A549 (cell line): ENCODE measurements around the gene SLC25A47. TPM values are rescaled to one million over a fixed set of nuclear protein-coding genes. Genes with fewer than 3 reads are reported as not detected.

ENCODE experiments used
- ATAC-seq, 2 experiments: fragments of 200-7000 bp in 1 of 2; fragments of >200 bp in 1 of 2; cut with Nextera tagmentation in 1 of 2; cut with Tn5 transposase in 1 of 2; 3 replicates each; pipeline versions ENCODE4 v1.8.0 to v1.9.1; 2018 to 2020; ENCODE audit warnings: mild to moderate bottlenecking in 1 of 2, moderate library complexity in 1 of 2
- CTCF ChIA-PET: fragments of 300-600 bp; sonication (Branson Sonifier 250); formaldehyde crosslinking; extraction: SDS; loops from one replicate; lab custom pipeline; 2021; ENCODE audit warnings: antibody characterized with exemption, inconsistent platforms; lab: Yijun Ruan, JAX
- POLR2A ChIA-PET: fragments of 350-600 bp; formaldehyde crosslinking; extraction: SDS; loops from one replicate; lab custom pipeline; 2021; ENCODE audit warnings: antibody characterized with exemption, inconsistent platforms; lab: Yijun Ruan, JAX
- DNase-seq, 2 experiments: peaks; one replicate each; pipeline versions ENCODE4 v3.0.0 to v3.0.0-alpha.2; 2011 to 2016; ENCODE audit warnings: low read depth in 1 of 2, low spot score in 1 of 2
- FAIRE-seq: peaks from 2 replicates; lab custom pipeline; 2011; peaks lifted over from hg19 to GRCh38; lab: Jason Lieb, UNC
- H3K27ac ChIP-seq, 2 experiments: fragments of >200 bp; sonication (Bioruptor Twin); formaldehyde crosslinking; 3 replicates each; pipeline ENCODE4 v1.5.1; 2016 to 2017
- H3K4me1 ChIP-seq: fragments of >200 bp; sonication (Bioruptor Twin); formaldehyde crosslinking; 3 replicates; pipeline ENCODE4 v1.6.1; 2016
- H3K4me2 ChIP-seq: fragments of >200 bp; sonication (Bioruptor Twin); formaldehyde crosslinking; 3 replicates; pipeline ENCODE4 v1.6.1; 2016
- H3K4me3 ChIP-seq: fragments of >200 bp; sonication (Bioruptor Twin); formaldehyde crosslinking; 3 replicates; pipeline ENCODE4 v1.5.1; 2016
- H3K9me3 ChIP-seq: fragments of >200 bp; sonication (Bioruptor Twin); formaldehyde crosslinking; 3 replicates; pipeline ENCODE4 v1.6.1; 2016
- BHLHE40 ChIP-seq: IDR thresholded peaks from 2 replicates; pipeline ENCODE4 v1.6.1; 2012; ENCODE audit warnings: low read depth, low read length, inconsistent platforms
- CEBPB ChIP-seq, 2 experiments: fragments of >200 bp in 1 of 2; sonication (Bioruptor Twin) in 1 of 2; formaldehyde crosslinking in 1 of 2; IDR thresholded peaks; 2 replicates each; pipeline ENCODE4 v1.6.1; 2012 to 2016
- EHF ChIP-seq: fragments of 250-450 bp; sonication (Bioruptor Pico); IDR thresholded peaks from 2 replicates; pipeline ENCODE4 v1.5.0; 2020; ENCODE audit warnings: mild to moderate bottlenecking
- FOSL2 ChIP-seq, 2 experiments: fragments of 450-650 bp in 1 of 2; fragments of >200 bp in 1 of 2; sonication (Bioruptor Twin) in 1 of 2; formaldehyde crosslinking; IDR thresholded peaks; 2 replicates each; pipeline versions ENCODE4 v1.5.0 to v1.6.1; 2016 to 2020; ENCODE audit warnings: mild to moderate bottlenecking in 1 of 2, moderate library complexity in 1 of 2
- FOXS1 ChIP-seq: fragments of 250-450 bp; sonication (Bioruptor Pico); IDR thresholded peaks from 2 replicates; pipeline ENCODE4 v1.5.0; 2020; ENCODE audit warnings: mild to moderate bottlenecking, moderate library complexity
- HEYL ChIP-seq: fragments of 250-450 bp; sonication (Bioruptor Pico); IDR thresholded peaks from 2 replicates; pipeline ENCODE4 v1.8.0; 2021; ENCODE audit warnings: mild to moderate bottlenecking, moderate library complexity
- HOXA7 ChIP-seq: fragments of 250-450 bp; sonication (Bioruptor Pico); IDR thresholded peaks from 2 replicates; pipeline ENCODE4 v1.5.0; 2020; ENCODE audit warnings: mild to moderate bottlenecking, moderate library complexity
- HOXB13 ChIP-seq: fragments of 250-450 bp; sonication (Bioruptor Pico); IDR thresholded peaks from 2 replicates; pipeline ENCODE4 v1.5.0; 2020; ENCODE audit warnings: low read depth, mild to moderate bottlenecking, moderate library complexity
- HOXB5 ChIP-seq: fragments of 250-450 bp; sonication (Bioruptor Pico); IDR thresholded peaks from 2 replicates; pipeline ENCODE4 v1.5.0; 2020; ENCODE audit warnings: mild to moderate bottlenecking, moderate library complexity
- NFE2L2 ChIP-seq: fragments of 150-350 bp; conservative IDR thresholded peaks from 2 replicates; pipeline ENCODE4 v1.6.1; 2014; ENCODE audit warnings: low read length
- NPAS2 ChIP-seq: fragments of 250-450 bp; sonication (Bioruptor Pico); IDR thresholded peaks from 2 replicates; pipeline ENCODE4 v1.8.0; 2022; ENCODE audit warnings: mild to moderate bottlenecking, moderate library complexity, borderline replicate concordance
- POLR2A ChIP-seq: IDR thresholded peaks from 2 replicates; pipeline ENCODE4 v1.6.1; 2012; ENCODE audit warnings: mild to moderate bottlenecking, low read length
- POLR2AphosphoS2 ChIP-seq: conservative IDR thresholded peaks from 2 replicates; pipeline ENCODE4 v1.6.1; 2012; ENCODE audit warnings: low read length, improper control_type of control experiment, inconsistent platforms
- RFX5 ChIP-seq: fragments of 450-650 bp; IDR thresholded peaks from 2 replicates; pipeline ENCODE4 v1.7.1; 2014; ENCODE audit warnings: antibody characterized with exemption, mild to moderate bottlenecking, moderate library complexity
- RNF2 ChIP-seq: fragments of 200-600 bp; sonication (generic); IDR thresholded peaks from 2 replicates; pipeline ENCODE4 v1.6.1; 2016; ENCODE audit warnings: low read depth, mild to moderate bottlenecking, antibody characterized with exemption, moderate library complexity, borderline replicate concordance
- SREBF2 ChIP-seq: fragments of 450-650 bp; IDR thresholded peaks from 2 replicates; pipeline ENCODE4 v1.6.1; 2014; ENCODE audit warnings: mild to moderate bottlenecking, moderate library complexity
- ZC3H11A ChIP-seq: fragments of 450-650 bp; IDR thresholded peaks from 2 replicates; pipeline ENCODE4 v1.6.1; 2014; ENCODE audit warnings: antibody characterized with exemption, mild to moderate bottlenecking
- ZNF302 ChIP-seq: fragments of 250-450 bp; sonication (Bioruptor Pico); IDR thresholded peaks from 2 replicates; pipeline ENCODE4 v1.9.0; 2021; ENCODE audit warnings: inconsistent platforms, mild to moderate bottlenecking, moderate library complexity
- WGBS: methylation state at CpG from one replicate; pipeline ENCODE4 v1.1.6; 2017; ENCODE audit errors: missing lambda C conversion rate; 5-methylcytosine and 5-hydroxymethylcytosine counted together
- polyA plus RNA-seq, 4 experiments: library from polyadenylated mRNA; depleted of rRNA in 3 of 4; stranded (reverse); fragments of >200 nt; fragmentation: RNase III in 1 of 4; extraction: RNeasy Plus Mini Kit Qiagen cat#74134 plus additional on column Dnase treatment in 1 of 4; gene quantifications; 2 replicates in 3 of 4; 3 replicates in 1 of 4; pipeline ENCODE4 v1.2.3, GENCODE V29; 2011 to 2017
- TF ChIP-seq, protein P1 (sequence below): fragments of 250-450 bp; sonication (Bioruptor Pico); IDR thresholded peaks from 2 replicates; pipeline ENCODE4 v1.5.0; 2021; ENCODE audit warnings: mild to moderate bottlenecking, moderate library complexity, borderline replicate concordance
- TF ChIP-seq, protein P2 (sequence below): fragments of >200 bp; sonication (Bioruptor Twin); formaldehyde crosslinking; IDR thresholded peaks from 2 replicates; pipeline ENCODE4 v1.6.1; 2016
- TF ChIP-seq, protein P3 (sequence below): fragments of >200 bp; sonication (Bioruptor Twin); formaldehyde crosslinking; IDR thresholded peaks from 3 replicates; pipeline ENCODE4 v1.5.1; 2016
- TF ChIP-seq, protein P4 (sequence below): IDR thresholded peaks from 2 replicates; pipeline ENCODE4 v1.6.1; 2012; ENCODE audit warnings: low read depth, borderline replicate concordance
- TF ChIP-seq, protein P5 (sequence below): fragments of 200-600 bp; sonication (generic); IDR thresholded peaks from 2 replicates; pipeline ENCODE4 v1.6.1; 2016; ENCODE audit warnings: antibody characterized with exemption, mild to moderate bottlenecking, moderate library complexity

SLC25A47 gene
- polyA plus RNA-seq, 2 of the 4 experiments (the other 2 are of a cell fraction), result not detected

DNA sequence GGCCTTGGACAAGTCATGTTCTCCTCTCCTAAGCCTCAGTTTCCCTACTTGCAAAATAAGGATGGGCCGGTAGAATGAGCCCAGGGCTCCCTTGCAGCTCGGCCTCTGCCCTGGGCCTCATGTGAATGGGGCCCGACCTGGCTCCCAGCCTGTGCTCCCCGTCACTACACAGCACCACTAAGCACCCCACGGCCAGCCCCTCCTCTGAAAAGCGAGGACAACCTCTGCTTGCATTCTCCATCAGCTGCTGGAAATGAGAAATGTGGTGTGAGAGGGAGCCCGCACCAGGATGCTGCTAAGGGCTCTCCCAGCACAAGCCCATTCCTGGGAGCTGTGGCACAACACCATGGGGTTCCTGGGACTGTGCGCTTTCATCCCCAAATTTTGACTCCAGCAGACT is 10.2 kb downstream of the SLC25A47 start:
- CTCF ChIA-PET, result no interaction called here
- 87% methylated on average over 8 of the region's 8 CpGs for WGBS

DNA sequence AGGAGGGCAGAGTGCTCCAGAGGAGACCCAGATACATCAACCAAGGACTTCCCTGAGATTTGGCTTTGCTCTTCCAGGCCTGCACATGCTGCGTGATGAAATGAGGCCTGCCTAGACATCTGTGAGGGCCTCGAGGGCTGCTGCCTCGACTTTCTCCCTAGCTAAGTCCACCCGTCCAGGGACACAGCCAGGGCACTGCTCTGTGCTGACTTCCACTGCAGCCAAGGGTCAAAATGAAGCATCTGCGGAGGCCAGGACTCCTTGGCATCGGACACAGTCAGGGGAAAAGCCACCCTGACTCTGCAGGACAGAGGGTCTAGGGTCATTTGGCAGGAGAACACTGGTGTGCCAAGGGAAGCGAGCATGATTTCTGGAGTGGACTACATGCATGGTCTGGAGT is 10.7 kb downstream of the SLC25A47 start:
- TF ChIP-seq BHLHE40 (no peak), HOXB5 (CRISPR knock-in tag) (no peak), POLR2A (no peak), CEBPB (IDR thresholded peaks at IDR 0.05) (no peak), HOXB13 (CRISPR knock-in tag) (no peak), POLR2AphosphoS2 (no peak), RNF2 (no peak), SREBF2 (no peak), NPAS2 (CRISPR knock-in tag) (no peak), NFE2L2 (no peak)
- TF ChIP-seq, protein P1, sequence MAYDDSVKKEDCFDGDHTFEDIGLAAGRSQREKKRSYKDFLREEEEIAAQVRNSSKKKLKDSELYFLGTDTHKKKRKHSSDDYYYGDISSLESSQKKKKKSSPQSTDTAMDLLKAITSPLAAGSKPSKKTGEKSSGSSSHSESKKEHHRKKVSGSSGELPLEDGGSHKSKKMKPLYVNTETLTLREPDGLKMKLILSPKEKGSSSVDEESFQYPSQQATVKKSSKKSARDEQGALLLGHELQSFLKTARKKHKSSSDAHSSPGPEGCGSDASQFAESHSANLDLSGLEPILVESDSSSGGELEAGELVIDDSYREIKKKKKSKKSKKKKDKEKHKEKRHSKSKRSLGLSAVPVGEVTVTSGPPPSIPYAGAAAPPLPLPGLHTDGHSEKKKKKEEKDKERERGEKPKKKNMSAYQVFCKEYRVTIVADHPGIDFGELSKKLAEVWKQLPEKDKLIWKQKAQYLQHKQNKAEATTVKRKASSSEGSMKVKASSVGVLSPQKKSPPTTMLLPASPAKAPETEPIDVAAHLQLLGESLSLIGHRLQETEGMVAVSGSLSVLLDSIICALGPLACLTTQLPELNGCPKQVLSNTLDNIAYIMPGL (CRISPR knock-in tag), result no peak
- TF ChIP-seq, protein P2, sequence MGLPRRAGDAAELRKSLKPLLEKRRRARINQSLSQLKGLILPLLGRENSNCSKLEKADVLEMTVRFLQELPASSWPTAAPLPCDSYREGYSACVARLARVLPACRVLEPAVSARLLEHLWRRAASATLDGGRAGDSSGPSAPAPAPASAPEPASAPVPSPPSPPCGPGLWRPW, result no peak
- H3K9me3 ChIP-seq, result no peaks in the 10 kb centered on the region
- H3K4me2 ChIP-seq, result no peak overlapping the region
- ATAC-seq, result no peak
- FAIRE-seq, result no peak
- ChIA-PET CTCF (interaction anchor here (1.0 kb wide), 1 partner anchor 51 kb away, joined by 3 read pairs; no protein-coding TSS in a partner anchor), POLR2A (interaction anchor here (1.0 kb wide), 1 partner anchor 22 kb away, joined by 3 read pairs; no protein-coding TSS in a partner anchor)
- DNase-seq, result no peak
- H3K4me1 ChIP-seq, result no peaks in the 10 kb centered on the region
- no peak overlapping the region for H3K27ac ChIP-seq
- 69% methylated on average over 6 of the region's 7 CpGs for WGBS
- no peak overlapping the region for H3K4me3 ChIP-seq

More for the DNA sequence above, 10.2 kb downstream of the SLC25A47 start:
- no peak overlapping the region for H3K27ac ChIP-seq
- no peak for FAIRE-seq
- TF ChIP-seq, protein P3, sequence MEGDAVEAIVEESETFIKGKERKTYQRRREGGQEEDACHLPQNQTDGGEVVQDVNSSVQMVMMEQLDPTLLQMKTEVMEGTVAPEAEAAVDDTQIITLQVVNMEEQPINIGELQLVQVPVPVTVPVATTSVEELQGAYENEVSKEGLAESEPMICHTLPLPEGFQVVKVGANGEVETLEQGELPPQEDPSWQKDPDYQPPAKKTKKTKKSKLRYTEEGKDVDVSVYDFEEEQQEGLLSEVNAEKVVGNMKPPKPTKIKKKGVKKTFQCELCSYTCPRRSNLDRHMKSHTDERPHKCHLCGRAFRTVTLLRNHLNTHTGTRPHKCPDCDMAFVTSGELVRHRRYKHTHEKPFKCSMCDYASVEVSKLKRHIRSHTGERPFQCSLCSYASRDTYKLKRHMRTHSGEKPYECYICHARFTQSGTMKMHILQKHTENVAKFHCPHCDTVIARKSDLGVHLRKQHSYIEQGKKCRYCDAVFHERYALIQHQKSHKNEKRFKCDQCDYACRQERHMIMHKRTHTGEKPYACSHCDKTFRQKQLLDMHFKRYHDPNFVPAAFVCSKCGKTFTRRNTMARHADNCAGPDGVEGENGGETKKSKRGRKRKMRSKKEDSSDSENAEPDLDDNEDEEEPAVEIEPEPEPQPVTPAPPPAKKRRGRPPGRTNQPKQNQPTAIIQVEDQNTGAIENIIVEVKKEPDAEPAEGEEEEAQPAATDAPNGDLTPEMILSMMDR, result no peak
- TF ChIP-seq, protein P4, sequence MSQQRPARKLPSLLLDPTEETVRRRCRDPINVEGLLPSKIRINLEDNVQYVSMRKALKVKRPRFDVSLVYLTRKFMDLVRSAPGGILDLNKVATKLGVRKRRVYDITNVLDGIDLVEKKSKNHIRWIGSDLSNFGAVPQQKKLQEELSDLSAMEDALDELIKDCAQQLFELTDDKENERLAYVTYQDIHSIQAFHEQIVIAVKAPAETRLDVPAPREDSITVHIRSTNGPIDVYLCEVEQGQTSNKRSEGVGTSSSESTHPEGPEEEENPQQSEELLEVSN, result no peak
- TF ChIP-seq HEYL (CRISPR knock-in tag) (no peak), HOXB5 (CRISPR knock-in tag) (no peak), CEBPB (IDR thresholded peaks at IDR 0.05) (no peak), ZNF302 (CRISPR knock-in tag) (no peak), FOSL2 (IDR thresholded peaks at IDR 0.05) (no peak), FOSL2 (CRISPR knock-in tag; IDR thresholded peaks at IDR 0.05) (no peak), ZC3H11A (no peak), HOXA7 (CRISPR knock-in tag) (no peak), FOXS1 (CRISPR knock-in tag) (no peak), RFX5 (no peak), EHF (CRISPR knock-in tag) (no peak)
- TF ChIP-seq, protein P5, sequence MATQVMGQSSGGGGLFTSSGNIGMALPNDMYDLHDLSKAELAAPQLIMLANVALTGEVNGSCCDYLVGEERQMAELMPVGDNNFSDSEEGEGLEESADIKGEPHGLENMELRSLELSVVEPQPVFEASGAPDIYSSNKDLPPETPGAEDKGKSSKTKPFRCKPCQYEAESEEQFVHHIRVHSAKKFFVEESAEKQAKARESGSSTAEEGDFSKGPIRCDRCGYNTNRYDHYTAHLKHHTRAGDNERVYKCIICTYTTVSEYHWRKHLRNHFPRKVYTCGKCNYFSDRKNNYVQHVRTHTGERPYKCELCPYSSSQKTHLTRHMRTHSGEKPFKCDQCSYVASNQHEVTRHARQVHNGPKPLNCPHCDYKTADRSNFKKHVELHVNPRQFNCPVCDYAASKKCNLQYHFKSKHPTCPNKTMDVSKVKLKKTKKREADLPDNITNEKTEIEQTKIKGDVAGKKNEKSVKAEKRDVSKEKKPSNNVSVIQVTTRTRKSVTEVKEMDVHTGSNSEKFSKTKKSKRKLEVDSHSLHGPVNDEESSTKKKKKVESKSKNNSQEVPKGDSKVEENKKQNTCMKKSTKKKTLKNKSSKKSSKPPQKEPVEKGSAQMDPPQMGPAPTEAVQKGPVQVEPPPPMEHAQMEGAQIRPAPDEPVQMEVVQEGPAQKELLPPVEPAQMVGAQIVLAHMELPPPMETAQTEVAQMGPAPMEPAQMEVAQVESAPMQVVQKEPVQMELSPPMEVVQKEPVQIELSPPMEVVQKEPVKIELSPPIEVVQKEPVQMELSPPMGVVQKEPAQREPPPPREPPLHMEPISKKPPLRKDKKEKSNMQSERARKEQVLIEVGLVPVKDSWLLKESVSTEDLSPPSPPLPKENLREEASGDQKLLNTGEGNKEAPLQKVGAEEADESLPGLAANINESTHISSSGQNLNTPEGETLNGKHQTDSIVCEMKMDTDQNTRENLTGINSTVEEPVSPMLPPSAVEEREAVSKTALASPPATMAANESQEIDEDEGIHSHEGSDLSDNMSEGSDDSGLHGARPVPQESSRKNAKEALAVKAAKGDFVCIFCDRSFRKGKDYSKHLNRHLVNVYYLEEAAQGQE, result no peak
- no peaks in the 10 kb centered on the region for H3K4me1 ChIP-seq
- H3K4me2 ChIP-seq, result no peak overlapping the region
- DNase-seq, result no peak
- no peak for ATAC-seq
- POLR2A ChIA-PET, result interaction anchor here (1.0 kb wide), 1 partner anchor 23 kb away, joined by 3 read pairs; no protein-coding TSS in a partner anchor
- H3K4me3 ChIP-seq, result no peak overlapping the region
- no peaks in the 10 kb centered on the region for H3K9me3 ChIP-seq
